ENCODE measurements around the gene DOP1B.
"Not testable (repeated sequence)": the region's sequence is repeated elsewhere in the genome, so short reads cannot be mapped to it uniquely, and the experiment has no call there.

The DOP1B gene

GRCh38 chr21:36188937-36189336, 32.3 kb downstream of the DOP1B start:
- H3K4me1 ChIP-seq (ENCODE audit: control insufficient read depth, insufficient read depth, low read length), result peaks cover 15% of the 10 kb centered on the region

GRCh38 chr21:36190736-36191135, 34.1 kb downstream of the DOP1B start:
- no peak overlapping the region for H3K9ac ChIP-seq (ENCODE audit: low read length in 2 of 2)
- no peak overlapping the region for H3K27ac ChIP-seq (ENCODE audit: low read length)
- no peaks in the 10 kb centered on the region for H3K36me3 ChIP-seq (ENCODE audit: control insufficient read depth in 2 of 2, insufficient read depth in 2 of 2, low read length in 2 of 2)
- H3K4me1 ChIP-seq (ENCODE audit: control insufficient read depth, insufficient read depth, low read length), result peaks cover 15% of the 10 kb centered on the region
- no peaks in the 10 kb centered on the region for H3K9me3 ChIP-seq (ENCODE audit: control insufficient read depth in 2 of 2, low read length in 2 of 2)
- no peak overlapping the region for H3K4me3 ChIP-seq (ENCODE audit: low read length in 2 of 2)
- H3K27me3 ChIP-seq (ENCODE audit: control insufficient read depth in 1 of 2, insufficient read depth in 2 of 2, low read length in 2 of 2), result no peaks in the 10 kb centered on the region

More at GRCh38 chr21:36188937-36189336, 32.3 kb downstream of the DOP1B start:
- Histone ChIP-seq H3K27ac (ENCODE audit: low read length) (no peak overlapping the region), H3K9ac (ENCODE audit: low read length in 2 of 2) (no peak overlapping the region), H3K4me3 (ENCODE audit: low read length in 2 of 2) (no peak overlapping the region), H3K27me3 (ENCODE audit: control insufficient read depth in 1 of 2, insufficient read depth in 2 of 2, low read length in 2 of 2) (no peaks in the 10 kb centered on the region), H3K36me3 (ENCODE audit: control insufficient read depth in 2 of 2, insufficient read depth in 2 of 2, low read length in 2 of 2) (no peaks in the 10 kb centered on the region), H3K9me3 (ENCODE audit: control insufficient read depth in 2 of 2, low read length in 2 of 2) (no peaks in the 10 kb centered on the region)

- Histone ChIP-seq H3K9me3 (ENCODE audit: control insufficient read depth in 2 of 2, low read length in 2 of 2) (no peaks in the 10 kb centered on the region), H3K27ac (ENCODE audit: low read length) (no peak overlapping the region), H3K9ac (ENCODE audit: low read length in 2 of 2) (no peak overlapping the region), H3K36me3 (ENCODE audit: control insufficient read depth in 2 of 2, insufficient read depth in 2 of 2, low read length in 2 of 2) (no peaks in the 10 kb centered on the region), H3K4me3 (ENCODE audit: low read length in 2 of 2) (no peak overlapping the region), H3K4me1 (ENCODE audit: control insufficient read depth, insufficient read depth, low read length) (peaks cover 7% of the 10 kb centered on the region), H3K27me3 (ENCODE audit: control insufficient read depth in 1 of 2, insufficient read depth in 2 of 2, low read length in 2 of 2) (no peaks in the 10 kb centered on the region)
These were observed 36.6 kb downstream of the DOP1B start for GRCh38 chr21:36193200-36193599.

- Histone ChIP-seq H3K9ac (ENCODE audit: low read length in 2 of 2) (no peak overlapping the region), H3K36me3 (ENCODE audit: control insufficient read depth in 2 of 2, insufficient read depth in 2 of 2, low read length in 2 of 2) (peaks cover 0 to 5% of the 10 kb centered on the region in 2 donors), H3K27ac (ENCODE audit: low read length) (no peak overlapping the region), H3K9me3 (ENCODE audit: control insufficient read depth in 2 of 2, low read length in 2 of 2) (no peaks in the 10 kb centered on the region), H3K4me1 (ENCODE audit: control insufficient read depth, insufficient read depth, low read length) (peaks cover 3% of the 10 kb centered on the region), H3K4me3 (ENCODE audit: low read length in 2 of 2) (no peak overlapping the region), H3K27me3 (ENCODE audit: control insufficient read depth in 1 of 2, insufficient read depth in 2 of 2, low read length in 2 of 2) (no peaks in the 10 kb centered on the region)
These were observed 37.4 kb downstream of the DOP1B start for GRCh38 chr21:36194024-36194423.

GRCh38 chr21:36195613-36196012, 39.0 kb downstream of the DOP1B start:
- no peak overlapping the region for H3K9ac ChIP-seq (ENCODE audit: low read length in 2 of 2)
- H3K4me1 ChIP-seq (ENCODE audit: control insufficient read depth, insufficient read depth, low read length), result no peaks in the 10 kb centered on the region
- no peak overlapping the region for H3K27ac ChIP-seq (ENCODE audit: low read length)
- H3K9me3 ChIP-seq (ENCODE audit: control insufficient read depth in 2 of 2, low read length in 2 of 2), result no peaks in the 10 kb centered on the region
- no peak overlapping the region for H3K4me3 ChIP-seq (ENCODE audit: low read length in 2 of 2)
- H3K36me3 ChIP-seq (ENCODE audit: control insufficient read depth in 2 of 2, insufficient read depth in 2 of 2, low read length in 2 of 2), result peaks cover 0 to 7% of the 10 kb centered on the region in 2 donors
- H3K27me3 ChIP-seq (ENCODE audit: control insufficient read depth in 1 of 2, insufficient read depth in 2 of 2, low read length in 2 of 2), result no peaks in the 10 kb centered on the region

GRCh38 chr21:36199021-36199420, 42.4 kb downstream of the DOP1B start:
- H3K4me1 ChIP-seq (ENCODE audit: control insufficient read depth, insufficient read depth, low read length), result no peaks in the 10 kb centered on the region
- H3K27ac ChIP-seq (ENCODE audit: low read length), result no peak overlapping the region

GRCh38 chr21:36199575-36199974, 43.0 kb downstream of the DOP1B start:
- H3K36me3 ChIP-seq (ENCODE audit: control insufficient read depth in 2 of 2, insufficient read depth in 2 of 2, low read length in 2 of 2); H3K9me3 ChIP-seq (ENCODE audit: control insufficient read depth in 2 of 2, low read length in 2 of 2); H3K4me3 ChIP-seq (ENCODE audit: low read length in 2 of 2); H3K27me3 ChIP-seq (ENCODE audit: control insufficient read depth in 1 of 2, insufficient read depth in 2 of 2, low read length in 2 of 2); H3K27ac ChIP-seq (ENCODE audit: low read length); H3K4me1 ChIP-seq (ENCODE audit: control insufficient read depth, insufficient read depth, low read length); H3K9ac ChIP-seq (ENCODE audit: low read length in 2 of 2): not testable (repeated sequence)

More at GRCh38 chr21:36199021-36199420, 42.4 kb downstream of the DOP1B start:
- H3K9me3 ChIP-seq (ENCODE audit: control insufficient read depth in 2 of 2, low read length in 2 of 2), result no peaks in the 10 kb centered on the region
- H3K36me3 ChIP-seq (ENCODE audit: control insufficient read depth in 2 of 2, insufficient read depth in 2 of 2, low read length in 2 of 2), result peaks cover 0 to 7% of the 10 kb centered on the region in 2 donors
- no peak overlapping the region for H3K4me3 ChIP-seq (ENCODE audit: low read length in 2 of 2)
- H3K9ac ChIP-seq (ENCODE audit: low read length in 2 of 2), result no peak overlapping the region
- H3K27me3 ChIP-seq (ENCODE audit: control insufficient read depth in 1 of 2, insufficient read depth in 2 of 2, low read length in 2 of 2), result no peaks in the 10 kb centered on the region

GRCh38 chr21:36200081-36200561, 43.5 kb downstream of the DOP1B start:
- no peaks in the 10 kb centered on the region for H3K27me3 ChIP-seq (ENCODE audit: control insufficient read depth in 1 of 2, insufficient read depth in 2 of 2, low read length in 2 of 2)
- H3K4me1 ChIP-seq (ENCODE audit: control insufficient read depth, insufficient read depth, low read length), result no peaks in the 10 kb centered on the region
- no peaks in the 10 kb centered on the region for H3K9me3 ChIP-seq (ENCODE audit: control insufficient read depth in 2 of 2, low read length in 2 of 2)
- no peak overlapping the region for H3K9ac ChIP-seq (ENCODE audit: low read length in 2 of 2)
- no peak overlapping the region for H3K4me3 ChIP-seq (ENCODE audit: low read length in 2 of 2)
- H3K36me3 ChIP-seq (ENCODE audit: control insufficient read depth in 2 of 2, insufficient read depth in 2 of 2, low read length in 2 of 2), result peaks cover 0 to 7% of the 10 kb centered on the region in 2 donors
- H3K27ac ChIP-seq (ENCODE audit: low read length), result no peak overlapping the region

- Histone ChIP-seq H3K9me3 (ENCODE audit: control insufficient read depth in 2 of 2, low read length in 2 of 2) (no peaks in the 10 kb centered on the region), H3K36me3 (ENCODE audit: control insufficient read depth in 2 of 2, insufficient read depth in 2 of 2, low read length in 2 of 2) (peaks cover 0 to 7% of the 10 kb centered on the region in 2 donors), H3K4me3 (ENCODE audit: low read length in 2 of 2) (no peak overlapping the region), H3K27ac (ENCODE audit: low read length) (no peak overlapping the region), H3K9ac (ENCODE audit: low read length in 2 of 2) (no peak overlapping the region), H3K27me3 (ENCODE audit: control insufficient read depth in 1 of 2, insufficient read depth in 2 of 2, low read length in 2 of 2) (no peaks in the 10 kb centered on the region), H3K4me1 (ENCODE audit: control insufficient read depth, insufficient read depth, low read length) (no peaks in the 10 kb centered on the region)
These were observed 46.3 kb downstream of the DOP1B start for GRCh38 chr21:36202726-36203602.

GRCh38 chr21:36203603-36203889, 46.9 kb downstream of the DOP1B start:
- Histone ChIP-seq H3K27me3 (ENCODE audit: control insufficient read depth in 1 of 2, insufficient read depth in 2 of 2, low read length in 2 of 2) (no peaks in the 10 kb centered on the region), H3K4me1 (ENCODE audit: control insufficient read depth, insufficient read depth, low read length) (no peaks in the 10 kb centered on the region), H3K27ac (ENCODE audit: low read length) (no peak overlapping the region), H3K9me3 (ENCODE audit: control insufficient read depth in 2 of 2, low read length in 2 of 2) (no peaks in the 10 kb centered on the region), H3K36me3 (ENCODE audit: control insufficient read depth in 2 of 2, insufficient read depth in 2 of 2, low read length in 2 of 2) (peaks cover 0 to 7% of the 10 kb centered on the region in 2 donors), H3K9ac (ENCODE audit: low read length in 2 of 2) (no peak overlapping the region), H3K4me3 (ENCODE audit: low read length in 2 of 2) (no peak overlapping the region)

- Histone ChIP-seq H3K27me3 (ENCODE audit: control insufficient read depth in 1 of 2, insufficient read depth in 2 of 2, low read length in 2 of 2) (no peaks in the 10 kb centered on the region), H3K4me3 (ENCODE audit: low read length in 2 of 2) (no peak overlapping the region), H3K4me1 (ENCODE audit: control insufficient read depth, insufficient read depth, low read length) (no peaks in the 10 kb centered on the region), H3K9me3 (ENCODE audit: control insufficient read depth in 2 of 2, low read length in 2 of 2) (no peaks in the 10 kb centered on the region), H3K9ac (ENCODE audit: low read length in 2 of 2) (no peak overlapping the region), H3K36me3 (ENCODE audit: control insufficient read depth in 2 of 2, insufficient read depth in 2 of 2, low read length in 2 of 2) (peaks cover 0 to 7% of the 10 kb centered on the region in 2 donors), H3K27ac (ENCODE audit: low read length) (no peak overlapping the region)
These were observed 48.4 kb downstream of the DOP1B start for GRCh38 chr21:36204980-36205379.

All from stomach smooth muscle (tissue), 2 donors.